Neural cell (in vitro differentiated cells): ENCODE measurements around the gene CAPZA2. TPM values are rescaled to one million over a fixed set of nuclear protein-coding genes. Genes with fewer than 3 reads are reported as not detected.

Experiments used
- H2AFZ ChIP-seq: fragments of 200-600, 300-800 bp; sonication (generic), shearing (Covaris generic); 2 replicates; pipeline ENCODE4 v1.6.0; 2014; ENCODE audit warnings: low read depth, mild to moderate bottlenecking, antibody characterized with exemption, low read length, moderate library complexity
- H3F3A ChIP-seq: fragments of 200-600 bp; shearing (Covaris generic); 2 replicates; pipeline ENCODE4 v1.6.1; 2016; ENCODE audit warnings: mild to moderate bottlenecking, moderate library complexity, mixed read lengths, antibody characterized with exemption, low read length; ENCODE audit not compliant: insufficient read depth, poor library complexity, severe bottlenecking
- H3K27ac ChIP-seq: fragments of 200-600, 300-800 bp; sonication (generic), shearing (Covaris generic); 2 replicates; pipeline ENCODE4 v1.5.1; 2014; ENCODE audit warnings: mild to moderate bottlenecking, low read length, moderate library complexity
- H3K27me3 ChIP-seq: fragments of 300-800, 200-600 bp; sonication (generic), shearing (Covaris generic); 2 replicates; pipeline ENCODE4 v1.6.0; 2014; ENCODE audit warnings: mild to moderate bottlenecking, low read depth, low read length, moderate library complexity; ENCODE audit not compliant: insufficient read depth
- H3K36me3 ChIP-seq: fragments of 300-800, 200-600 bp; sonication (generic), shearing (Covaris generic); 2 replicates; pipeline ENCODE4 v1.5.1; 2014; ENCODE audit warnings: mild to moderate bottlenecking, antibody characterized with exemption, low read length, moderate library complexity; ENCODE audit not compliant: insufficient read depth
- H3K4me2 ChIP-seq: fragments of 300-800, 200-600 bp; sonication (generic), shearing (Covaris generic); 2 replicates; pipeline ENCODE4 v1.6.0; 2014; ENCODE audit warnings: mild to moderate bottlenecking, low read length
- H3K4me3 ChIP-seq: fragments of 300-800, 200-600 bp; sonication (generic), shearing (Covaris generic); 2 replicates; pipeline ENCODE4 v1.5.1; 2014; ENCODE audit warnings: mild to moderate bottlenecking, low read length, moderate library complexity
- H3K79me2 ChIP-seq: fragments of 200-600 bp; shearing (Covaris generic); replicated peaks from 2 replicates; pipeline ENCODE4 v1.6.0; 2014; ENCODE audit warnings: mild to moderate bottlenecking, low read length, moderate library complexity; ENCODE audit not compliant: insufficient read depth
- H3K9ac ChIP-seq: fragments of 300-800, 200-600 bp; sonication (generic), shearing (Covaris generic); 2 replicates; pipeline ENCODE4 v1.6.1; 2016; ENCODE audit warnings: mild to moderate bottlenecking, low read length, mixed read lengths
- H3K9me2 ChIP-seq: fragments of 200-600 bp; shearing (Covaris generic); 2 replicates; pipeline ENCODE4 v1.6.1; 2016; ENCODE audit warnings: mild to moderate bottlenecking, low read length, mixed read lengths; ENCODE audit not compliant: insufficient read depth
- H3K9me3 ChIP-seq: fragments of 200-600, 300-800 bp; sonication (generic), shearing (Covaris generic); 2 replicates; pipeline ENCODE4 v1.6.1; 2016; ENCODE audit warnings: mild to moderate bottlenecking, mixed run types, low read length, moderate library complexity, mixed read lengths
- H4K20me1 ChIP-seq: fragments of 200-600 bp; shearing (Covaris generic); 2 replicates; pipeline ENCODE4 v1.6.1; 2016; ENCODE audit warnings: mild to moderate bottlenecking, mixed run types; ENCODE audit not compliant: insufficient read depth
- EP300 ChIP-seq: fragments of 450-650 bp; conservative IDR thresholded peaks from 2 replicates; pipeline ENCODE4 v1.6.1; 2014; ENCODE audit warnings: antibody characterized with exemption, mild to moderate bottlenecking, moderate library complexity; ENCODE audit not compliant: poor library complexity, severe bottlenecking
- EZH2 ChIP-seq: fragments of 200-600, 300-800 bp; shearing (Covaris generic), sonication (generic); IDR thresholded peaks from 2 replicates; pipeline ENCODE4 v1.6.1; 2014; ENCODE audit warnings: antibody characterized with exemption, low read length, borderline replicate concordance, mild to moderate bottlenecking; ENCODE audit not compliant: insufficient read depth, poor library complexity, severe bottlenecking
- MXI1 ChIP-seq: fragments of 450-650 bp; conservative IDR thresholded peaks from 2 replicates; pipeline ENCODE4 v1.6.1; 2014; ENCODE audit warnings: antibody characterized with exemption, mild to moderate bottlenecking; ENCODE audit not compliant: poor library complexity, severe bottlenecking
- POLR2AphosphoS5 ChIP-seq: IDR thresholded peaks from 2 replicates; pipeline ENCODE4 v1.6.1; 2012
- RAD21 ChIP-seq: fragments of 450-650 bp; conservative IDR thresholded peaks from 2 replicates; pipeline ENCODE4 v1.6.1; 2014; ENCODE audit warnings: antibody characterized with exemption, mild to moderate bottlenecking, moderate library complexity
- SMC3 ChIP-seq: fragments of 450-650 bp; conservative IDR thresholded peaks from 2 replicates; pipeline ENCODE4 v1.6.1; 2014; ENCODE audit warnings: antibody characterized with exemption, mild to moderate bottlenecking, moderate library complexity; ENCODE audit not compliant: poor library complexity
- TAF1 ChIP-seq: IDR thresholded peaks from 2 replicates; pipeline ENCODE4 v1.6.1; 2012; ENCODE audit warnings: low read depth
- polyA plus RNA-seq: library from polyadenylated mRNA; depleted of rRNA; stranded (reverse); fragments of >200 nt; gene quantifications from 2 replicates; pipeline ENCODE4 v1.2.3, GENCODE V29; 2014
- TF ChIP-seq, protein P1 (sequence below): IDR thresholded peaks from 2 replicates; pipeline ENCODE4 v1.6.1; 2012; ENCODE audit warnings: borderline replicate concordance
- TF ChIP-seq, protein P2 (sequence below): fragments of 450-650 bp; IDR thresholded peaks from 2 replicates; pipeline ENCODE4 v1.5.1; 2014; ENCODE audit warnings: antibody characterized with exemption, mild to moderate bottlenecking, moderate library complexity; ENCODE audit not compliant: poor library complexity, severe bottlenecking

Gene CAPZA2
- polyA plus RNA-seq, 1 donor from 2014 or later = 191 TPM

DNA sequence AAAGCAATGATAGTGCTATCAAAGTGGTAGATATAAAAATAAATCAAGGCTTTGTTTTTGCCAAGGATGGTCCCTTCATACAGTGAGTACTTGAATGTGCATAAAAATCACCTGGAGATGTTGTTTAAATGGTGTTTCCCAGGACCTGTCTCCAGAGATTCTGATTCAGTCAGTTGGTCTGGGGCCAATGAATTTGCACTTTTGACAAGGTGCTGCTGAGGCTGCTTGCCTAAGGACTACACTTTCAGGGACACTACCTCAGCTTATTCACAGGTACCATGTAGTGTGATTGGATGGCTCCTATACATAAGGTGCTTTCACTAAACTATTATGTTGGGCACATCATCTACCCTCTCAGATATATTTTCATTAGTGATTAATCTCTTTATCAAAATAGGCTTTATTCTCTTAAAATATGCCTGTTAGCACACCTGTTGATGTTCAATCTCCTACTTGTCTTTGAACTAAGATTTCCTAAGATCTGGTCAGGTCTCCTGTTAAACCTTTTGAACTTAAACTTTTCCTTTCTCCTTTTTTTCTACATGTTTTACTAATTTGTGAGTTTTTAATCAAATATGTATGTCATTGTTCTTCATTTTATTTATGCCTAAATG is 24.3 kb downstream of the CAPZA2 start:
- H3K9me3 ChIP-seq = no peaks in the 10 kb centered on the region
- H3K27me3 ChIP-seq = no peaks in the 10 kb centered on the region
- no peaks in the 10 kb centered on the region for H3F3A ChIP-seq
- H3K79me2 ChIP-seq = peaks cover 81% of the 10 kb centered on the region
- no peak overlapping the region for H3K4me2 ChIP-seq
- H3K9ac ChIP-seq = no peak overlapping the region
- H3K4me3 ChIP-seq = no peak overlapping the region
- no peaks in the 10 kb centered on the region for H4K20me1 ChIP-seq
- no peak overlapping the region for H2AFZ ChIP-seq
- H3K9me2 ChIP-seq = no peaks in the 10 kb centered on the region
- H3K36me3 ChIP-seq = no peaks in the 10 kb centered on the region
- no peak overlapping the region for H3K27ac ChIP-seq
- TF ChIP-seq, protein P1, sequence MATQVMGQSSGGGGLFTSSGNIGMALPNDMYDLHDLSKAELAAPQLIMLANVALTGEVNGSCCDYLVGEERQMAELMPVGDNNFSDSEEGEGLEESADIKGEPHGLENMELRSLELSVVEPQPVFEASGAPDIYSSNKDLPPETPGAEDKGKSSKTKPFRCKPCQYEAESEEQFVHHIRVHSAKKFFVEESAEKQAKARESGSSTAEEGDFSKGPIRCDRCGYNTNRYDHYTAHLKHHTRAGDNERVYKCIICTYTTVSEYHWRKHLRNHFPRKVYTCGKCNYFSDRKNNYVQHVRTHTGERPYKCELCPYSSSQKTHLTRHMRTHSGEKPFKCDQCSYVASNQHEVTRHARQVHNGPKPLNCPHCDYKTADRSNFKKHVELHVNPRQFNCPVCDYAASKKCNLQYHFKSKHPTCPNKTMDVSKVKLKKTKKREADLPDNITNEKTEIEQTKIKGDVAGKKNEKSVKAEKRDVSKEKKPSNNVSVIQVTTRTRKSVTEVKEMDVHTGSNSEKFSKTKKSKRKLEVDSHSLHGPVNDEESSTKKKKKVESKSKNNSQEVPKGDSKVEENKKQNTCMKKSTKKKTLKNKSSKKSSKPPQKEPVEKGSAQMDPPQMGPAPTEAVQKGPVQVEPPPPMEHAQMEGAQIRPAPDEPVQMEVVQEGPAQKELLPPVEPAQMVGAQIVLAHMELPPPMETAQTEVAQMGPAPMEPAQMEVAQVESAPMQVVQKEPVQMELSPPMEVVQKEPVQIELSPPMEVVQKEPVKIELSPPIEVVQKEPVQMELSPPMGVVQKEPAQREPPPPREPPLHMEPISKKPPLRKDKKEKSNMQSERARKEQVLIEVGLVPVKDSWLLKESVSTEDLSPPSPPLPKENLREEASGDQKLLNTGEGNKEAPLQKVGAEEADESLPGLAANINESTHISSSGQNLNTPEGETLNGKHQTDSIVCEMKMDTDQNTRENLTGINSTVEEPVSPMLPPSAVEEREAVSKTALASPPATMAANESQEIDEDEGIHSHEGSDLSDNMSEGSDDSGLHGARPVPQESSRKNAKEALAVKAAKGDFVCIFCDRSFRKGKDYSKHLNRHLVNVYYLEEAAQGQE = no peak
- TF ChIP-seq RAD21 (no peak), EZH2 (no peak), POLR2AphosphoS5 (no peak), TAF1 (no peak), EP300 (no peak)
- TF ChIP-seq, protein P2, sequence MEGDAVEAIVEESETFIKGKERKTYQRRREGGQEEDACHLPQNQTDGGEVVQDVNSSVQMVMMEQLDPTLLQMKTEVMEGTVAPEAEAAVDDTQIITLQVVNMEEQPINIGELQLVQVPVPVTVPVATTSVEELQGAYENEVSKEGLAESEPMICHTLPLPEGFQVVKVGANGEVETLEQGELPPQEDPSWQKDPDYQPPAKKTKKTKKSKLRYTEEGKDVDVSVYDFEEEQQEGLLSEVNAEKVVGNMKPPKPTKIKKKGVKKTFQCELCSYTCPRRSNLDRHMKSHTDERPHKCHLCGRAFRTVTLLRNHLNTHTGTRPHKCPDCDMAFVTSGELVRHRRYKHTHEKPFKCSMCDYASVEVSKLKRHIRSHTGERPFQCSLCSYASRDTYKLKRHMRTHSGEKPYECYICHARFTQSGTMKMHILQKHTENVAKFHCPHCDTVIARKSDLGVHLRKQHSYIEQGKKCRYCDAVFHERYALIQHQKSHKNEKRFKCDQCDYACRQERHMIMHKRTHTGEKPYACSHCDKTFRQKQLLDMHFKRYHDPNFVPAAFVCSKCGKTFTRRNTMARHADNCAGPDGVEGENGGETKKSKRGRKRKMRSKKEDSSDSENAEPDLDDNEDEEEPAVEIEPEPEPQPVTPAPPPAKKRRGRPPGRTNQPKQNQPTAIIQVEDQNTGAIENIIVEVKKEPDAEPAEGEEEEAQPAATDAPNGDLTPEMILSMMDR = no peak

DNA sequence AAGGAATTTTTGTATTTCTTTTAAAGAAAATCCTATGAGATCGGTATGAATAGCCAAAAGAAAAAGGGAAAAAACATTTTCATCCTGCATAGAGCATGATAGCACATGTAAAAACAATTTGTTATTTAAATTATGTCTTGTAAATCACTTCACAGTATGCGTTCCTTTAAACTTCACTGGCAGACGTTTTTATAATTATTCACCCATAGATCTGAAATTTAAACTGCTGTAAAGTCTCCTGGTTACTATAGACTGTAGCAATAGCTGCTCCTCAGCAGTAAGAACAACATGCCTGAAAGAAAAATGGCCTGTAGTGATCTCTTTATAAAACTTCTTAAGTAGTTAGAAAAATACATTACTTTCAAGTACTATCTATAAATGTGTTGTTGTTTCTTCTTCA is 26.5 kb downstream of the CAPZA2 start:
- no peaks in the 10 kb centered on the region for H3F3A ChIP-seq
- H3K9ac ChIP-seq = no peak overlapping the region
- H4K20me1 ChIP-seq = no peaks in the 10 kb centered on the region
- H3K79me2 ChIP-seq = peaks cover 64% of the 10 kb centered on the region
- no peak overlapping the region for H2AFZ ChIP-seq
- H3K4me2 ChIP-seq = no peak overlapping the region
- H3K4me3 ChIP-seq = no peak overlapping the region
- H3K36me3 ChIP-seq = peaks cover 4% of the 10 kb centered on the region
- H3K27me3 ChIP-seq = no peaks in the 10 kb centered on the region
- H3K9me3 ChIP-seq = no peaks in the 10 kb centered on the region
- H3K9me2 ChIP-seq = no peaks in the 10 kb centered on the region
- TF ChIP-seq MXI1 (no peak), RAD21 (no peak), SMC3 (no peak), POLR2AphosphoS5 (no peak), EP300 (no peak), TAF1 (no peak), EZH2 (no peak)
- TF ChIP-seq, protein P2 = no peak
- TF ChIP-seq, protein P1 = no peak
- no peak overlapping the region for H3K27ac ChIP-seq
